WI38 (cell line): ENCODE results near the gene MRFAP1L1.
A peak's percentile ranks its signal among the peaks of the same experiment; 100 is the strongest.
"Not testable (repeated sequence)": the region's sequence is repeated elsewhere in the genome, so short reads cannot be mapped to it uniquely, and the experiment has no call there.

Source experiments
- H3K4me3 ChIP-seq: 2 replicates; pipeline ENCODE4 v1.5.1; 2011; ENCODE audit warnings: low read depth, mild to moderate bottlenecking, control low read depth, low read length
- CTCF ChIP-seq: IDR thresholded peaks from 2 replicates; pipeline ENCODE4 v1.5.1; 2012; ENCODE audit warnings: low read depth, mild to moderate bottlenecking, control low read depth, low read length

Gene MRFAP1L1

DNA sequence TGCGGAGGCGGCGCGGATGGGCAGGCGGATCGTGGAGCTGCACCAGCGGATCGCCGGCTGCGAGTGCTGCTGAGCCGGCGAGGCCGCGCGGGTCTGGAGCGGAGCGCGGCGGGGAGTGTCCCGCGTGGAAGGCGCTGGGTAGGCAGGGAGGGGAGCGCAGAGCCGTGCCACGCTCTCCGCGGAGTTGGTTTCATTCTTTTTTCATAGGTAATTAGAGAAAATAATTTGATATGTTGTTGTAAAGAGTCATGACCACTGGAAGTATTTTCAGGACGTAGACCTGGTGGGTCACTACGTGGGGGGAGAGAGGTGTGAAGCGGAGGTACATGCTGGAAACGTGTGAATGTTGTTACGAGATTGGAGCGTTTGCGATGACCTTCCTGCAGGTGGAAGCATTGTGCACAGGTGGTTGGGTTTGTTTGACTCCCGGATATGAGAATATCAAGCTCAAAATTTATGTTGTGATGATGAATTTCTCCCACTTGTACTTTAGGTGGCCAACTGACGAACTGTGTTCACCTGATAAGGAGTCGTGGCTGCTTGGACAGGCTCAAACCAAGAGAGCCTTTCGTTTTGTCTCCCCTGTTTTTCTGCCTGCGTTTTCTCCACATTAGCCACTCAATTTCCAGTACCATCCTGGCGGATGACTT, 35.0 kb downstream of the MRFAP1L1 start:
- H3K4me3 ChIP-seq, result peak overlapping the region; percentile 73
- no peak for TF ChIP-seq CTCF

GRCh38 chr4:6673660-6674499, 35.8 kb downstream of the MRFAP1L1 start:
- H3K4me3 ChIP-seq, result peak overlapping the region; percentile 73
- TF ChIP-seq CTCF, result no peak

GRCh38 chr4:6673191-6673659, 36.4 kb downstream of the MRFAP1L1 start:
- peak overlapping the region; percentile 73 for H3K4me3 ChIP-seq

DNA sequence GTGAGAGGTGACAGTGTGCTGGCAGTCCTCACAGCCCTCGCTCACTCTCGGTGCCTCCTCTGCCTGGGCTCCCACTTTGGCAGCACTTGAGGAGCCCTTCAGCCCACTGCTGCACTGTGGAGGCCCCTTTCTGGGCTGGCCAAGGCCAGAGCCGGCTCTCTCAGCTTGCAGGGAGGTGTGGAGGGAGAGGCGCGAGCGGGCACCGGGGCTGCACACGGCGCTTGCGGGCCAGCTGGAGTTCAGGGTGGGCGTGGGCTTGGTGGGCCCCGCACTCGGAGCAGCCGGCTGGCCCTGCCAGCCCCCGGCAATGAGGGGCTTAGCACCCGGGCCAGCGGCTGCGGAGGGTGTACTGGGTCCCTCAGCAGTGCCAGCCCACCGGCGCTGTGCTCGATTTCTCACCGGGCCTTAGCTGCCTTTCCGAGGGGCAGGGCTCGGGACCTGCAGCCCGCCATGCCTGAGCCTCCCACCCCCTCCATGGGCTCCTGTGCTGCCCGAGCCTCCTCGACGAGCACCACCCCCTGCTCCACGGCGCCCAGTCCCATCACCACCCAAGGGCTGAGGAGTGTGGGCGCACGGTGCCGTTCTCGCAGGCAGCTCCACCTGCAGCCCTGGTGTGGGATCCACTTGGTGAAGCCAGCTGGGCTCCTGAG, 37.0 kb downstream of the MRFAP1L1 start:
- H3K4me3 ChIP-seq, result not testable (repeated sequence)

DNA sequence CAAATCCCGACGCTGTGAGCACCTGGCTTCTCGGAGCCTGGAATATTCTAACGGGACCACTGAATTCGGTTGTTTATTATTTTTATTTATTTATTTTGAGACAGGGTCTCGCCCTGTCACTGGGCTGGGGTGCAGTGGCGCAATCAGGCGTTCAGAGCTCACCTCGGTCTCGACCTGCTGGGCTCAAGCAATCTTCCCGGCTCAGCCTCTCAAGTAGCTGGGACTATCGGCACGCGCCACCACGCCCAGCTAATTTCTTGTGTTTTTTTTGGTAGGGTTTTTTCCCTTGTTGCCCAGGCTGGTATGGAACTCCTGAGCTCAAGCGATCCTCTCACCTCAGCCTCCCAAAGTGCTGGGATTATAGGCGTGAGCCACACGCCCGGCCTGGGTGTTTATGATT, 37.5 kb downstream of the MRFAP1L1 start:
- no peak for TF ChIP-seq CTCF
- H3K4me3 ChIP-seq, result no peak overlapping the region

GRCh38 chr4:6671648-6672047, 38.0 kb downstream of the MRFAP1L1 start:
- H3K4me3 ChIP-seq, result no peak overlapping the region
- TF ChIP-seq CTCF, result no peak

DNA sequence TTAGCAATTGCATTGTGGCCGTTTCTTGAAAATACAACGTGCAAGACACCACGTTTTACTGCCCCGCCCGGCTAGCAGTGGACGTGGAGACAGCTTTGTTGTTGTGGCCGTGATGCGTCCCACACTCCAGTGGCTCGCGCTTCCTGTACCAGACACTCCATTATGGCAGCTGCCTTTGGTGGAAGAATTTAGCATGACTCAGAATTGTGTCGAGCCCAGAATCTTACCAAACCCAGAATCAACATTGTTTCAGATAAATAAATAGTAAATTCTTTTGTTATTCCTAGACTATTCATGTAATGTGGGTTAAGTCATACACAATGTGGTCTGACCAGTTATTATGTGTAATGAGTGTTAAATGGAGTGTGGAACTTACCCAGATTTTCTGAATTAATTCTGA, 41.3 kb downstream of the MRFAP1L1 start:
- TF ChIP-seq CTCF, result no peak
- H3K4me3 ChIP-seq, result no peak overlapping the region

- TF ChIP-seq CTCF, result no peak
- no peak overlapping the region for H3K4me3 ChIP-seq
These were observed 44.4 kb downstream of the MRFAP1L1 start for GRCh38 chr4:6665320-6665654.
